K562 (cell line): ENCODE data around the gene ATXN1. TPM values are rescaled to one million over a fixed set of nuclear protein-coding genes. Genes with fewer than 3 reads are reported as not detected.

Experiments
- ATAC-seq: fragments of 200-7000 bp; cut with Tn5 transposase; 3 replicates; pipeline ENCODE4 v1.9.1; 2020; ENCODE audit warnings: moderate library complexity
- BruUV-seq: library from RNA; stranded (reverse); fragments of 400-500 nt; replicated peaks from 2 replicates; lab custom pipeline; 2021; lab: Mats Ljungman, UMichigan
- CTCF ChIA-PET: fragments of 300-600 bp; formaldehyde crosslinking; extraction: SDS; loops from one replicate; lab custom pipeline; 2021; ENCODE audit warnings: low intra/inter-chr PET ratio; lab: Yijun Ruan, JAX
- POLR2A ChIA-PET: fragments of 300-600, 350-650 bp; sonication (Branson Sonifier 250); formaldehyde crosslinking; extraction: SDS; loops from one replicate; lab custom pipeline; 2021; ENCODE audit warnings: antibody characterized with exemption, inconsistent platforms; lab: Yijun Ruan, JAX
- DNase-seq, 4 experiments: peaks; one replicate each; pipeline versions ENCODE4 v3.0.0 to v3.0.0-alpha.2; 2011 to 2018; ENCODE audit warnings: low spot score in 3 of 4, mixed read lengths in 3 of 4; ENCODE audit errors: extremely low read depth in 1 of 4
- FAIRE-seq: peaks from 2 replicates; lab custom pipeline; 2011; peaks lifted over from hg19 to GRCh38; lab: Jason Lieb, UNC
- H2AFZ ChIP-seq: 2 replicates; pipeline ENCODE4 v1.6.0; 2011; ENCODE audit warnings: low read depth, low read length, control low read depth, inconsistent platforms
- H3K27ac ChIP-seq: fragments of 200-600 bp; 3 replicates; pipeline ENCODE4 v1.8.0; 2011; ENCODE audit warnings: low read depth, mild to moderate bottlenecking, control low read depth, inconsistent platforms, low read length, moderate library complexity, mixed read lengths; ENCODE audit errors: extremely low read depth
- H3K27me3 ChIP-seq, 2 experiments: fragments of 300-600 bp in 1 of 2; 2 replicates in 1 of 2; 3 replicates in 1 of 2; pipeline versions ENCODE4 v1.6.0 to v1.8.0; 2011; ENCODE audit warnings: inconsistent platforms in 2 of 2, low read length in 2 of 2, mild to moderate bottlenecking in 1 of 2, mixed read lengths in 1 of 2, moderate library complexity in 1 of 2; ENCODE audit not compliant: control insufficient read depth in 2 of 2, insufficient read depth in 2 of 2
- H3K36me3 ChIP-seq: fragments of 300-600 bp; 3 replicates; pipeline ENCODE4 v1.8.0; 2011; ENCODE audit warnings: mild to moderate bottlenecking, low read length, inconsistent platforms; ENCODE audit not compliant: control insufficient read depth, insufficient read depth
- H3K4me1 ChIP-seq, 2 experiments: fragments of 200-600 bp in 1 of 2; replicated peaks in 1 of 2; 2 replicates in 1 of 2; 3 replicates in 1 of 2; pipeline versions ENCODE4 v1.5.1 to v1.8.0; 2011; ENCODE audit warnings: inconsistent platforms in 2 of 2, low read length in 2 of 2, mild to moderate bottlenecking in 1 of 2, mixed read lengths in 1 of 2, moderate library complexity in 1 of 2; ENCODE audit not compliant: control insufficient read depth in 2 of 2, insufficient read depth in 2 of 2
- H3K4me2 ChIP-seq: 2 replicates; pipeline ENCODE4 v1.6.1; 2011; ENCODE audit warnings: low read length, control low read depth, inconsistent platforms, mixed read lengths; ENCODE audit not compliant: insufficient read depth
- H3K4me3 ChIP-seq: fragments of 200-600 bp; sonication (generic), shearing (Covaris generic); 2 replicates; pipeline ENCODE4 v1.5.1; 2016; ENCODE audit warnings: control low read depth, inconsistent platforms
- H3K79me2 ChIP-seq: fragments of 200-600 bp; 3 replicates; pipeline ENCODE4 v1.8.0; 2011; ENCODE audit warnings: low read length, inconsistent platforms; ENCODE audit not compliant: control insufficient read depth, insufficient read depth
- H3K9ac ChIP-seq, 2 experiments: 2 replicates each; pipeline versions ENCODE4 v1.6.0 to v1.6.1; 2011; ENCODE audit warnings: low read depth in 2 of 2, low read length in 2 of 2, control low read depth in 1 of 2, inconsistent platforms in 1 of 2, mild to moderate bottlenecking in 1 of 2, mixed read lengths in 1 of 2; ENCODE audit not compliant: insufficient read depth in 1 of 2
- H3K9me1 ChIP-seq: one replicate; pipeline ENCODE4 v1.6.0; 2011; ENCODE audit warnings: inconsistent platforms, mild to moderate bottlenecking, low read length, moderate library complexity; ENCODE audit not compliant: control insufficient read depth, insufficient read depth
- H3K9me3 ChIP-seq: replicated peaks from 2 replicates; pipeline ENCODE4 v1.5.1; 2011; ENCODE audit warnings: low read depth, low read length, inconsistent platforms; ENCODE audit not compliant: control insufficient read depth, insufficient read depth
- H4K20me1 ChIP-seq: replicated peaks from 2 replicates; pipeline ENCODE4 v1.6.1; 2011; ENCODE audit warnings: low read length, inconsistent platforms, mixed read lengths; ENCODE audit not compliant: control insufficient read depth, insufficient read depth
- ATF4 ChIP-seq: fragments of 450-650 bp; formaldehyde crosslinking; IDR thresholded peaks from 2 replicates; pipeline ENCODE4 v1.4.0; 2022; ENCODE audit warnings: mild to moderate bottlenecking, moderate library complexity
- CBFA2T3 ChIP-seq: fragments of 450-650 bp; IDR thresholded peaks from 2 replicates; pipeline ENCODE4 v1.6.1; 2017
- CCAR2 ChIP-seq: fragments of 200-400 bp; formaldehyde crosslinking; IDR thresholded peaks from 2 replicates; pipeline ENCODE4 v1.6.1; 2017; ENCODE audit warnings: mild to moderate bottlenecking, low read depth, low read length
- HCFC1 ChIP-seq: IDR thresholded peaks from 2 replicates; pipeline ENCODE4 v1.6.1; 2012; ENCODE audit warnings: low read depth, low read length, improper control_type of control experiment
- HMBOX1 ChIP-seq: sonication (generic); IDR thresholded peaks from 2 replicates; pipeline ENCODE4 v1.6.1; 2016
- HNRNPUL1 ChIP-seq: fragments of 200-400 bp; formaldehyde crosslinking; IDR thresholded peaks from 2 replicates; pipeline ENCODE4 v1.6.1; 2017; ENCODE audit warnings: low read length
- MXI1 ChIP-seq: IDR thresholded peaks from 2 replicates; pipeline ENCODE4 v1.6.1; 2011; ENCODE audit warnings: low read depth, mild to moderate bottlenecking, improper control_type of control experiment, low read length
- NELFE ChIP-seq: IDR thresholded peaks from 2 replicates; pipeline ENCODE4 v1.6.1; 2011; ENCODE audit warnings: mild to moderate bottlenecking; ENCODE audit not compliant: insufficient read depth, insufficient read length
- NFRKB ChIP-seq: fragments of 450-650 bp; IDR thresholded peaks from 2 replicates; pipeline ENCODE4 v1.6.1; 2016; ENCODE audit warnings: low read depth
- PHF21A ChIP-seq: fragments of 450-650 bp; IDR thresholded peaks from 2 replicates; pipeline ENCODE4 v1.6.1; 2017; ENCODE audit warnings: low read depth, borderline replicate concordance
- PTBP1 ChIP-seq: fragments of 200-400 bp; formaldehyde crosslinking; IDR thresholded peaks from 2 replicates; pipeline ENCODE4 v1.6.1; 2017; ENCODE audit warnings: low read depth, low read length
- RBM22 ChIP-seq: fragments of 200-400 bp; formaldehyde crosslinking; IDR thresholded peaks from 2 replicates; pipeline ENCODE4 v1.6.1; 2018; ENCODE audit warnings: low read length, low read depth; ENCODE audit not compliant: poor library complexity, severe bottlenecking
- SPI1 ChIP-seq: IDR thresholded peaks from 2 replicates; pipeline ENCODE4 v1.6.1; 2011; ENCODE audit warnings: low read depth, low read length, control low read depth, borderline replicate concordance
- ZBTB17 ChIP-seq: fragments of 450-650 bp; formaldehyde crosslinking; IDR thresholded peaks from 2 replicates; pipeline ENCODE4 v1.4.0; 2020; ENCODE audit warnings: mild to moderate bottlenecking
- ZNF217 ChIP-seq: sonication (generic); formaldehyde crosslinking; IDR thresholded peaks from 2 replicates; pipeline ENCODE4 v1.8.0; 2022; ENCODE audit warnings: mild to moderate bottlenecking, missing genetic modification reagents
- ZNF224 ChIP-seq: sonication (generic); formaldehyde crosslinking; IDR thresholded peaks from 2 replicates; pipeline ENCODE4 v1.8.0; 2022; ENCODE audit warnings: mild to moderate bottlenecking, missing genetic modification reagents
- ZNF274 ChIP-seq: IDR thresholded peaks from 2 replicates; pipeline ENCODE4 v1.6.1; 2011; ENCODE audit warnings: low read depth, mild to moderate bottlenecking, low read length, moderate library complexity, borderline replicate concordance
- ZNF444 ChIP-seq: fragments of 250-450 bp; sonication (Bioruptor Pico); IDR thresholded peaks from 2 replicates; pipeline ENCODE4 v1.4.0; 2020; ENCODE audit warnings: mild to moderate bottlenecking, moderate library complexity
- ZNF507 ChIP-seq: conservative IDR thresholded peaks from 2 replicates; pipeline ENCODE4 v1.6.1; 2017; ENCODE audit warnings: missing genetic modification characterization, missing compliant biosample characterization
- WGBS: fragments of 100-300 bp; shearing (Covaris generic); methylation state at CpG from one replicate; pipeline ENCODE4 v1.1.6; 2016; ENCODE audit warnings: low coverage, mixed read lengths; ENCODE audit not compliant: insufficient coverage; ENCODE audit errors: missing lambda C conversion rate; 5-methylcytosine and 5-hydroxymethylcytosine counted together
- in situ Hi-C: fragments of 300-500 bp; cut with MboI; formaldehyde crosslinking; loops from 4 replicates; pipeline ENCODE4 v1.15.0; 2018; ENCODE audit warnings: inconsistent platforms, mixed read lengths
- intact Hi-C: fragments of 100-400 bp; cut with micrococcal nuclease; formaldehyde crosslinking; loops from 2 replicates; pipeline ENCODE4 v1.14.2; 2022
- polyA plus RNA-seq, 8 experiments: library from polyadenylated mRNA; depleted of rRNA in 4 of 8; stranded (reverse) in 5 of 8; unstranded in 3 of 8; fragments of >200 nt; fragmentation: Nextera tagmentation in 2 of 8; fragmentation: Illumina TruSeq in 1 of 8; extraction: Ambion mirVana in 2 of 8; extraction: Trizol in 1 of 8; gene quantifications; 2 replicates each; pipeline versions ENCODE4 v1.2.1 to v1.2.3, GENCODE V29; 2011 to 2014; ENCODE audit warnings: inconsistent platforms in 1 of 8, missing spikeins in 1 of 8
- total RNA-seq, 7 experiments: library from RNA; depleted of rRNA in 6 of 7; stranded (reverse); fragments of >200 nt in 6 of 7; fragmentation: Illumina TruSeq in 2 of 7; extraction: Trizol in 2 of 7; gene quantifications; 2 replicates each; pipeline versions ENCODE4 v1.2.1 to v1.2.3, GENCODE V29; 2011 to 2021; ENCODE audit warnings: low replicate concordance in 1 of 7

ATXN1 gene
- total and polyA plus RNA-seq, 9 of the 15 experiments (the other 6 are each of a cell fraction or from before 2014, with no cell fraction given) = under 0.01 to 1.2 (median 0.58) TPM

GRCh38 chr6:16413399-16413798 lies 347.9 kb downstream of the ATXN1 start:
- intact Hi-C loops = no loop called here
- peaks cover 12 to 21% of the 10 kb centered on the region in 2 experiments; a peak in 3 of 5 replicates for H3K27me3 ChIP-seq
- CTCF ChIA-PET = no interaction called here
- no peak for TF ChIP-seq ZNF444 (CRISPR knock-in tag)
- no peak for TF ChIP-seq SPI1
- no peak for TF ChIP-seq ZBTB17 (CRISPR knock-in tag)
- TF ChIP-seq MXI1 = no peak
- no peak for TF ChIP-seq PTBP1
- no peak for TF ChIP-seq HNRNPUL1
- no peak for TF ChIP-seq PHF21A
- no peaks in the 10 kb centered on the region for H3K79me2 ChIP-seq
- no peak overlapping the region for H3K27ac ChIP-seq
- in situ Hi-C loops = no loop called here
- ATAC-seq = no peak
- POLR2A ChIA-PET = no interaction called here
- no peaks in the 10 kb centered on the region; a peak in 1 of 5 replicates for H3K4me1 ChIP-seq
- no peak for DNase-seq
- H2AFZ ChIP-seq = no peak overlapping the region
- no TSS peak for BruUV-seq
- H3K36me3 ChIP-seq = no peaks in the 10 kb centered on the region
- no peak overlapping the region for H3K4me3 ChIP-seq
- FAIRE-seq = no peak
- no peak overlapping the region for H3K9ac ChIP-seq
- 0 out of 2 replicates have a peak, but pooled peaks cover 4% of the 10 kb centered on the region for H4K20me1 ChIP-seq
- no peaks in the 10 kb centered on the region for H3K9me1 ChIP-seq
- 1% methylated on average over 4 of the region's 4 CpGs for WGBS
- H3K4me2 ChIP-seq = no peak overlapping the region
- H3K9me3 ChIP-seq = no peaks in the 10 kb centered on the region

- Histone ChIP-seq H3K36me3 (no peaks in the 10 kb centered on the region), H3K27me3 (peaks cover 12 to 22% of the 10 kb centered on the region in 2 experiments; a peak in 3 of 5 replicates), H3K4me2 (no peak overlapping the region), H3K79me2 (no peaks in the 10 kb centered on the region), H4K20me1 (0 out of 2 replicates have a peak, but pooled peaks cover 4% of the 10 kb centered on the region), H2AFZ (no peak overlapping the region), H3K9me3 (no peaks in the 10 kb centered on the region), H3K4me3 (no peak overlapping the region), H3K4me1 (no peaks in the 10 kb centered on the region; a peak in 1 of 5 replicates), H3K27ac (no peak overlapping the region), H3K9ac (no peak overlapping the region), H3K9me1 (no peaks in the 10 kb centered on the region)
- FAIRE-seq = no peak
- in situ Hi-C loops = no loop called here
- ATAC-seq = no peak
- intact Hi-C loops = no loop called here
- CTCF ChIA-PET = no interaction called here
- BruUV-seq = no TSS peak
- 6% methylated on average over 3 of the region's 3 CpGs for WGBS
- DNase-seq = no peak
- POLR2A ChIA-PET = no interaction called here
- TF ChIP-seq ZNF224 (no peak), ZNF507 (tag) (no peak), HCFC1 (no peak), ZNF217 (CRISPR knock-in tag) (no peak), CBFA2T3 (no peak), ATF4 (CRISPR knock-in tag) (no peak), NFRKB (no peak), HMBOX1 (no peak), RBM22 (no peak), CCAR2 (no peak), NELFE (no peak), ZNF274 (no peak)
Observed at GRCh38 chr6:16412982-16413381, 348.3 kb downstream of the ATXN1 start.
